B cell (primary cell): Measurements from ENCODE around the gene KIF4A. TPM values are rescaled to one million over a fixed set of nuclear protein-coding genes. Genes with fewer than 3 reads are reported as not detected.
A peak's percentile ranks its signal among the peaks of the same experiment; 100 is the strongest.
"Not testable (repeated sequence)": the region's sequence is repeated elsewhere in the genome, so short reads cannot be mapped to it uniquely, and the experiment has no call there.

Experiments used
- ATAC-seq: fragments of 200-7000 bp; cut with Tn5 transposase; one replicate; pipeline ENCODE4 v1.10.0; 2021; ENCODE audit warnings: low read depth, mild to moderate bottlenecking, moderate number of reproducible peaks, moderate library complexity
- CTCF ChIA-PET: fragments of 350-600 bp; sonication (Branson Sonifier 250); formaldehyde crosslinking; loops from one replicate; lab custom pipeline; 2021; ENCODE audit warnings: antibody characterized with exemption, inconsistent platforms; lab: Charles Lee
- POLR2A ChIA-PET: fragments of 350-600 bp; sonication (Branson Sonifier 250); formaldehyde crosslinking; loops from one replicate; lab custom pipeline; 2021; ENCODE audit warnings: antibody characterized with exemption; lab: Charles Lee
- DNase-seq: peaks from one replicate; pipeline ENCODE4 v3.0.0; 2013
- H2AFZ ChIP-seq: 2 replicates; pipeline ENCODE4 v1.6.1; 2012; ENCODE audit warnings: mild to moderate bottlenecking, low read depth, low read length; ENCODE audit not compliant: insufficient read depth, poor library complexity, severe bottlenecking
- H3K27ac ChIP-seq, 2 donors: 1 replicate in 1 of 2; 2 replicates in 1 of 2; pipeline ENCODE4 v1.5.1; 2012 to 2013; ENCODE audit warnings: low read length in 2 of 2, mild to moderate bottlenecking in 2 of 2, moderate library complexity in 1 of 2
- H3K27me3 ChIP-seq, 4 experiments: fragments of 200-600 bp in 1 of 4; sonication (generic) in 1 of 4; replicated peaks in 1 of 4; 1 replicate in 2 of 4; 2 replicates in 2 of 4; pipeline versions ENCODE4 v1.6.1 to v1.7.0; 2013 to 2016; ENCODE audit warnings: low read length in 3 of 4, mild to moderate bottlenecking in 2 of 4, mixed read lengths in 1 of 4, moderate library complexity in 1 of 4; ENCODE audit not compliant: insufficient read depth in 4 of 4, control insufficient read depth in 3 of 4; ENCODE audit errors: control extremely low read depth in 1 of 4
- H3K36me3 ChIP-seq, 2 experiments: replicated peaks in 1 of 2; 1 replicate in 1 of 2; 2 replicates in 1 of 2; pipeline versions ENCODE4 v1.6.1 to v1.7.1; 2013; ENCODE audit warnings: low read length in 1 of 2; ENCODE audit not compliant: insufficient read depth in 2 of 2, control insufficient read depth in 1 of 2; ENCODE audit errors: control extremely low read depth in 1 of 2, extremely low read depth in 1 of 2
- H3K4me1 ChIP-seq, 2 donors: fragments of 200-600 bp in 1 of 2; sonication (generic) in 1 of 2; 1 replicate in 1 of 2; 2 replicates in 1 of 2; pipeline versions ENCODE4 v1.5.1 to v1.6.1; 2013 to 2017; ENCODE audit warnings: low read length in 2 of 2; ENCODE audit not compliant: control insufficient read depth in 2 of 2, insufficient read depth in 2 of 2
- H3K4me2 ChIP-seq: replicated peaks from 2 replicates; pipeline ENCODE3; 2012; ENCODE audit warnings: mild to moderate bottlenecking, low read depth, low read length; ENCODE audit not compliant: poor library complexity, severe bottlenecking
- H3K4me3 ChIP-seq, 5 experiments: fragments of 200-600 bp in 1 of 5; sonication (generic) in 1 of 5; 1 replicate in 3 of 5; 2 replicates in 2 of 5; pipeline versions ENCODE4 v1.5.1 to v1.7.0; 2011 to 2016; ENCODE audit warnings: low read length in 4 of 5, mild to moderate bottlenecking in 4 of 5, low read depth in 2 of 5, control low read depth in 1 of 5, moderate library complexity in 1 of 5; ENCODE audit not compliant: insufficient read depth in 1 of 5; ENCODE audit errors: control extremely low read depth in 1 of 5, extremely low read depth in 1 of 5
- H3K79me2 ChIP-seq: fragments of 200-600 bp; sonication (generic); one replicate; pipeline ENCODE4 v1.6.0; 2016; ENCODE audit warnings: low read length; ENCODE audit not compliant: control insufficient read depth, insufficient read depth
- H3K9ac ChIP-seq: fragments of 200-600 bp; sonication (generic); 2 replicates; pipeline ENCODE4 v1.6.1; 2017; ENCODE audit warnings: mild to moderate bottlenecking, low read length, moderate library complexity
- H3K9me3 ChIP-seq, 3 donors: one replicate each; pipeline versions ENCODE4 v1.6.1 to v1.7.1; 2013; ENCODE audit warnings: low read length in 2 of 3; ENCODE audit not compliant: control insufficient read depth in 2 of 3, insufficient read depth in 1 of 3; ENCODE audit errors: control extremely low read depth in 1 of 3
- H4K20me1 ChIP-seq: 2 replicates; pipeline ENCODE4 v1.6.0; 2012; ENCODE audit warnings: mild to moderate bottlenecking, low read length; ENCODE audit not compliant: insufficient read depth, control insufficient read depth, poor library complexity, severe bottlenecking
- H3K27ac Mint-ChIP-seq: one replicate; pipeline ENCODE4 v1.8.0; 2021; ENCODE audit warnings: mixed read lengths
- H3K27me3 Mint-ChIP-seq: one replicate; pipeline ENCODE4 v1.8.0; 2021; ENCODE audit warnings: mixed read lengths
- H3K4me1 Mint-ChIP-seq: one replicate; pipeline ENCODE4 v1.8.0; 2021; ENCODE audit warnings: mixed read lengths
- H3K4me3 Mint-ChIP-seq: one replicate; pipeline ENCODE4 v1.8.0; 2021; ENCODE audit warnings: mixed read lengths
- H3K9me3 Mint-ChIP-seq: one replicate; pipeline ENCODE4 v1.8.0; 2022; ENCODE audit warnings: mixed read lengths; ENCODE audit not compliant: insufficient read depth
- CTCF ChIP-seq: fragments of 200-600 bp; IDR thresholded peaks from one replicate; pipeline ENCODE4 v1.8.0; 2022; ENCODE audit warnings: antibody characterized with exemption, mild to moderate bottlenecking
- EZH2 ChIP-seq: IDR thresholded peaks from 2 replicates; pipeline ENCODE4 v1.6.1; 2012; ENCODE audit warnings: borderline replicate concordance, low read depth, mild to moderate bottlenecking, moderate library complexity, low read length; ENCODE audit not compliant: insufficient read depth, poor library complexity, severe bottlenecking
- WGBS: methylation state at CpG from one replicate; pipeline ENCODE4 v1.1.5; 2013; ENCODE audit warnings: missing lambda C conversion rate; ENCODE audit not compliant: insufficient coverage; 5-methylcytosine and 5-hydroxymethylcytosine counted together
- intact Hi-C: fragments of 100-400 bp; cut with micrococcal nuclease; formaldehyde crosslinking; loops from one replicate; pipeline ENCODE4 v1.10.0; 2022
- polyA plus RNA-seq: library from polyadenylated mRNA; depleted of rRNA; stranded (reverse); fragments of >200 nt; gene quantifications from 2 replicates; pipeline ENCODE4 v1.2.3, GENCODE V29; 2012
- total RNA-seq, 2 donors: library from RNA; stranded (reverse); fragments of 120-200 nt in 1 of 2; gene quantifications; 1 replicate in 1 of 2; 2 replicates in 1 of 2; pipeline versions ENCODE4 v1.2.3 to v1.2.4, GENCODE V29; 2013 to 2022

The KIF4A gene
- total and polyA plus RNA-seq, 2 donors (not counting 1 experiment from before 2014, with no cell fraction given): 0.06 to 0.07 TPM

- POLR2A ChIA-PET: no interaction called here
Observed at GRCh38 chrX:70386235-70386634, 96.3 kb downstream of the KIF4A start.

GRCh38 chrX:70398899-70399298 lies 109.0 kb downstream of the KIF4A start:
- ATAC-seq: no peak
- Histone ChIP-seq H3K27ac (peak overlapping the region in 1 of 2 donors; percentile 34), H4K20me1 (no peaks in the 10 kb centered on the region), H3K4me1 (peaks cover 4 to 5% of the 10 kb centered on the region in 2 donors), H3K9ac (no peak overlapping the region), H3K79me2 (no peaks in the 10 kb centered on the region), H3K9me3 (no peaks in the 10 kb centered on the region), H3K4me3 (no peak overlapping the region), H3K27me3 (no peaks in the 10 kb centered on the region), H3K36me3 (no peaks in the 10 kb centered on the region), H3K4me2 (peak overlapping the region; percentile 26), H2AFZ (peak overlapping the region; percentile 56)
- no peak for TF ChIP-seq CTCF
- no peak for TF ChIP-seq EZH2
- DNase-seq: peak; percentile 16
- Mint-ChIP-seq H3K27ac (peak overlapping the region; percentile 85), H3K4me3 (peak overlapping the region; percentile 32), H3K9me3 (peaks cover 2% of the 10 kb centered on the region), H3K4me1 (peaks cover 4% of the 10 kb centered on the region), H3K27me3 (no peaks in the 10 kb centered on the region)
- no CpG with 5 or more reads among the region's 4 CpGs for WGBS
- intact Hi-C loops: no loop called here
- ChIA-PET CTCF (no interaction called here), POLR2A (no interaction called here)

More at GRCh38 chrX:70386235-70386634, 96.3 kb downstream of the KIF4A start:
- Mint-ChIP-seq H3K27ac (no peak overlapping the region), H3K4me3 (no peak overlapping the region), H3K9me3 (no peaks in the 10 kb centered on the region), H3K4me1 (no peaks in the 10 kb centered on the region), H3K27me3 (no peaks in the 10 kb centered on the region)
- no peaks in the 10 kb centered on the region for H3K27me3 ChIP-seq
- no peaks in the 10 kb centered on the region for H3K79me2 ChIP-seq
- H2AFZ ChIP-seq: no peak overlapping the region
- no peak overlapping the region for H3K4me2 ChIP-seq
- no peaks in the 10 kb centered on the region for H3K9me3 ChIP-seq
- no peaks in the 10 kb centered on the region for H3K4me1 ChIP-seq
- ATAC-seq: no peak
- intact Hi-C loops: no loop called here
- no peak overlapping the region for H3K27ac ChIP-seq
- no peaks in the 10 kb centered on the region for H3K36me3 ChIP-seq
- no peak overlapping the region for H3K9ac ChIP-seq
- DNase-seq: no peak
- CTCF ChIA-PET: no interaction called here
- no peak for TF ChIP-seq CTCF
- no peak for TF ChIP-seq EZH2
- WGBS: no CpG with 5 or more reads among the region's 2 CpGs
- H4K20me1 ChIP-seq: no peaks in the 10 kb centered on the region
- H3K4me3 ChIP-seq: no peak overlapping the region

- H3K4me3 Mint-ChIP-seq, H3K27me3 Mint-ChIP-seq, ATAC-seq, H4K20me1 ChIP-seq, H3K27me3 ChIP-seq, H2AFZ ChIP-seq, H3K9me3 Mint-ChIP-seq, POLR2A ChIA-PET, H3K4me1 ChIP-seq, H3K27ac ChIP-seq, H3K79me2 ChIP-seq, H3K4me3 ChIP-seq, H3K27ac Mint-ChIP-seq, intact Hi-C loops, H3K9me3 ChIP-seq, H3K36me3 ChIP-seq, H3K4me2 ChIP-seq, H3K9ac ChIP-seq, H3K4me1 Mint-ChIP-seq, DNase-seq: not testable (repeated sequence)
- no CpG with 5 or more reads among the region's 3 CpGs for WGBS
- CTCF ChIA-PET: interaction anchor here (0.7 kb wide), 1 partner anchor 354 kb away, joined by 3 read pairs; no protein-coding TSS in a partner anchor
Observed at GRCh38 chrX:70400181-70400580, 110.3 kb downstream of the KIF4A start.
